HG03159 (cell line): ENCODE results near the gene RFX2.

Source experiments
- ATAC-seq: cut with Tn5 transposase; IDR thresholded peaks from one replicate; pipeline ENCODE4 v1.9.1; 2021; ENCODE audit warnings: mild to moderate bottlenecking, moderate library complexity; ENCODE audit not compliant: unreplicated experiment

The RFX2 gene

DNA sequence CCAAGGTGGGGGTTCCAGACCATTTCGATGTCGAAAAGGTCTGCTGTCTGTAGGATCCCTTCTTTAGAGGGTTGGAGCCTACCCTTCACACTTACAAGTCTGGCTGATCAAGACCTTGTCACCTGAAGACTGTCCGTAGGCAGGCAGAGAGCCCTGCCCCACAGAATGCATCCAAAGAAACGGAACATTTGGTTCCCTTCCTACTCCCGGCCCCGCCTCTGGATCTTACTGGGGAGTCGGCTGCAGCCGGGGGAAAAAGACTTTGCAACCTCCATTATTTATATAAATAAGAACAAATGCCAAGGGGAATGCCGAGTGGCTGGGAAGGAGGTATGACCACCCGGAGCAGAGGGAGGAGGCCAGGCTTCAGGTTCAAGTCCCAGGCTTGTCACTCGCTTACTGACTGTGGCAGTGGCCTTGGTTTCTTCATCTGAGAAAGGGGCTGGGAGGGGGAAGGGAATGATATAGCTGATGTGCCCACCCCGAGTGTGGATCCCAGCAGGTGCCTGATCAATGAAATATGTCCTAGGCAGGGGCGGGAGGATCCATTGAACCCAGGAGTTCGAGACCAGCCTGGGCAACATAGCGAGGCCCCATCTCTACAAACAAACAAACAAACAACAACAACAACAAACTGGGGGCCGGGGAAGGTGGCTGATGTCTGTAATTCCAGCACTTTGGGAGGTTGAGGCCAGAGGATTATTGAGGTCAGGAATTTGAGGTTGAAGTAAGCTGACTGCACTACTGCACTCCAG, 48.7 kb downstream of the RFX2 start:
- ATAC-seq: no peak

DNA sequence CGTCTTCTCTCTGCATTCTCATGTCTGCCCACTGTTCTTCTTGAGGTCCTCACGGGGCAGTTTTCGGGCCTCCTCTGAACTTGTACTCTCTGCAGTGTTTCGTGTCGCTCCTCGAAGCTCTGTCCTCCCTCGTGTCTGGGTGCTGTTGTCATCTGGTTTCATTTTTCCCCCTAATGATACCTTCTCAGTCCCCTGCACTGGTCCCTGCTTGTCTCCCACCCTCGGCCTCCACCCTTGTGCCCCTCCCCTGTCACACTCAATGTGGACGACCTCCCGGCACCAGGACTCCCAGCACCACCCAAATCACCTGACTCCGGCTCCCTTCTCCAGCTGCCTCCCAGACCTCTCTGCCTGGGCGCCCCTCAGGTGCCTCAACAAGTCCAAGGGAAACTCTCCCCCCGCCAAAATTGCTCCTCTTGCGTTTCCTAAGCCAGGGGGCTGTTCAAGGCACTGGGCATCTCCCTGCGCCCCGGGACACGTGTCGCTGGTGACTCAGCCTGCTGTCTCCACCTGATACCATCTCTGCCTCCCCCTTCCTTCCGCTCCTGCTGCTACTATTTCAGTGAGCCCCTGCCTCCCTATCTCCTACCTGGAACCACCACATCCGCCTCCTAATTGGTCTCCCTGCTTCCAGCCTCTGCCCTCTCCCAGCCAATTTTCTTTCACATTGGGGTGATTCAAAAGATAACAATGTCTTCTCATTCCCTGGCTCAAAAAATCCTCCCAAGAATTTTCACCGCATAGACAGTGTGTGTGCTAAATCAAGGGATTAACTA, 49.5 kb downstream of the RFX2 start:
- ATAC-seq: no peak

DNA sequence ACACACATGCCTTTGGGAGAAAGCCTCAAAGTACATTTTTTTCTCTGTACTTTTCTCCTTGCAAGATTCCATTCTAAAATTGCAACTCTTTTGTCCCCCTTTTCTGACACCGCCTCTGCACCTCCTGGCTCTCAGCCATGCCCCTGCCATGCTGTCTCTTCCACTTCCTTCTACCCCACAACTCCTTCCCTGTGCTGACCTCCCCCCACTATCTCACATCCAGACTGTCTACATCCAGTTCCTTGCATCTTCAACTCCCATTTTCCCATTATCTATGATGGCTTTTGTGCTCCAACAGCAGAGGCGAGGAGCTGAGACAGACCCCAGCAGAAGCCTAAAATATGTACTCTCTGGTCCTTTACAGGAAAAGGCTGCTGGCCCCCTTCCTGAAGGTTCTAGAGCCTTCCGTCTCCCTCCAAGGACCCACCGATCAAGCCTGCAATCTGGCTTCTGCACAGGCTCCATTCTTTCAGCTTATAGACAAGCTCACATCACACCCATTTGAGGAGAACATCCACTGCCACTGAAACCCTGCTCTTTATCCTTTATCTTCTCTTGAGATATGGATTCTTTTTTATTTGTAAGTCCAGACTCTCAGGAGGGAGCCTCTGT, 50.2 kb downstream of the RFX2 start:
- ATAC-seq: no peak

DNA sequence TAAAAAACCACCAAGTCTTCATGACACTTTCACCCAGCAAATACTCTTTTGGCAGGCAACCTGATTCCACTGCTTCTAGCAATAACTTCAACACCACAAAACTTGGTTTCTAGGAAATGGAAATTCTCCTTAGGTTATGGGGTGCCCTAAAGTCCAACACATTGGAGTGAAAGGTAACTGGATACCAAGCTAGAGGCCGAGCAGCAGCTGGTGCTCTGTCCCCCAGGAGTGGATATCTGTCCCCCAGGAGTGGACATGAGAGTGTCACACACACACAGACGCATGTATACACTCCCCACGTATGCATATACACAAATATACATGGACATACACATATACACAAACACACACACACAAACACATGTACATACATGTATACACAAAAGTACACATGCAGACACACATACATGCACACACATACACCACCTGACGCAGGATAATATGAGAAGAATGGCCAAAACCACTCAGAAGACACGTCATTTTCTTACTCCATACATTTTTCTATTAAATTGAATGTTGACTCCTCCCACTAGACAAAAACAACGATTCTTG, 50.8 kb downstream of the RFX2 start:
- ATAC-seq: no peak

DNA sequence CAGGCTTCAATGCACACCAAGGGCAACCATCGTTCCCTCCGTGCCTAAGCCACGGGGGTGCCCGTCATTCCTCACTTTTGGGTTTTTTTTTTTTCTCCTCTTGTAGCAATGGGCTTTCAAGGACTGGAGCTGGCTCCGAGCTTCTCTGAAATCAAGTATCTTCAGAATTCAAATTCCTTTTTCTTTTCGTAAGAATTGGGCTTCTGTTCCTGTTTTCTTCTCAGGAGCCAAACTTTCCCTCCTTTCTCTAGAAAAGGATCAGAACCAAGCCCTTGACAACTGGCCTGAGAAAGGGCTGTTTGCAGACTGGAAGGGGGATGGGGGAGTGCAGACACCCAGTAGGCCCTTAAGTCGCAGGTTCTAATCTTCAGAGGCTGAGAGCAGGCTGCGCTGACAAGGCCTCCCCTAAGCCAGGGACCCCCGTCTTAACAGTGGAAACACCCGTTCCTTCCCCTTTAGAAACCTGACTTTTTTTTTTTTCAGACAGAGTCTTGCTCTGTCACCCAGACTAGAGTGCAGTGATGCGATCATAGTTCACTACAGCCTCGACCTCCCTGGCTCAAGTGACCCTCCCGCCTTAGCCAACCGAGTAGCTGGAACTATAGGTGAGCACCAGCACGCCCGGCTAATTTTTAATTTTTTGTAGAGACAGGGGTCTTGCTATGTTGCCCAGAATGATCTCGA, 51.6 kb downstream of the RFX2 start:
- ATAC-seq: no peak

DNA sequence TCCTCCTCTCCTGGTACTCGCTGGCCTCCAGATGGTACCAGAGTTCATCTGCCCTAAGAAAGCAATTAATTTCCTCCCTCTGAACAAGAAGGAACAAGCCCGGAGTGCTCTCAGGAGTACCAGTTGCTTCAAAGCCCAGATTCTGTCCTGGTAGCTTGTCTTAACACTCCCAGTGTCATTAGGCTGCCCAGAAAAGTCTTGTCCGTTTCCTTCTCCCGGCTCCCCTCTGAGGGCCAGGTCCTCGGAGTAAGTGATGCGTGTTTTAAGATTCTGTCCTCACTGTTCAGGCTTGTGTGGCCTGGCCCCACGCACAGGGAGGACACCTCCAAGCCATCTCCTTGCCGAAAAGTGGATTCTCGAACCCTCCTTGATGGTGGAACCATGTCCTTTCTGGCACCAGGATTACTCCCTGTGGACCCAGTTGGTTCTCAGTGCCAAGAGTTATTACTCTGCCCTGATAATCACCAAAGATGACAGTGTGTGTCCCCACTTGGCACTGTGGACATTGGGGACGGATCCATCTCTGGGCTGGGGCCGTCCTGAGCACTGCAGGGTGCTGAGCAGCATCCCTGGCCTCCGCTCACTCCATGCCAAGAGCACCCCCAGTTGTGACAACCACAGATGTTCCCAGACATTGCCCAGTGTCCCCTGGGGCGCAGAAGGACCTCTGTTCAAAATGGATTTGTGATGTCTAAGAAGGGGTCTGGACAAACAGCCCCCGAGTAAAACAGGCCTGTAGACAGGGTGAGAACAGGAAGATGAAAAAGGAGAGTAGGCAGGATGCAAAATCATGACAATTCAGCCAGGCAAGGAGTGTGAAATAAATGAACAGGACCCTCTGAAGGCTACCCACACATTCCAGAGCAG, 52.4 kb downstream of the RFX2 start:
- ATAC-seq: no peak

GRCh38 chr19:6056801-6057650, 53.3 kb downstream of the RFX2 start:
- ATAC-seq: no peak

DNA sequence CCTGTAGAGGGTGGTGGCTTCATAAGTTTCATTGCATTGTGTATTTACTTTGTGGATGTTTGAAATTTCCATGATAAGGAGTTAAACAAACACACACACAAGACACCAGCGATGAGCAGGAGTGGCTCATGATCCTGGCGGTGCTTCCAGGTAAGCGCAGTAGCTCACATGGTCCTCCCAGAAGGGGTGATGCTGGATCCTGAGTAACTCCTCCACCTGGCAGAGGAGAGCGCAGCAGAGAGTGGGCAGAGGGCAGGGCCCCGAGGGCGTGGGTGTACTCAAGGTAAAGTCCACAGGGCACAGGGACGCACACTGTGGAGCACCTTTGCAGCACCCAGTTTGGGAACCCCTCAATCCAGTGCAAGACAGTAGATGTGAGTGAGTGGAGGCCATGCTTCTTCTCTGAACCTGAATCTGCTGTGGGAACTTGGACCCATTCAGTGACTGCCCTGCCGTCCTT, 54.0 kb downstream of the RFX2 start:
- ATAC-seq: no peak

DNA sequence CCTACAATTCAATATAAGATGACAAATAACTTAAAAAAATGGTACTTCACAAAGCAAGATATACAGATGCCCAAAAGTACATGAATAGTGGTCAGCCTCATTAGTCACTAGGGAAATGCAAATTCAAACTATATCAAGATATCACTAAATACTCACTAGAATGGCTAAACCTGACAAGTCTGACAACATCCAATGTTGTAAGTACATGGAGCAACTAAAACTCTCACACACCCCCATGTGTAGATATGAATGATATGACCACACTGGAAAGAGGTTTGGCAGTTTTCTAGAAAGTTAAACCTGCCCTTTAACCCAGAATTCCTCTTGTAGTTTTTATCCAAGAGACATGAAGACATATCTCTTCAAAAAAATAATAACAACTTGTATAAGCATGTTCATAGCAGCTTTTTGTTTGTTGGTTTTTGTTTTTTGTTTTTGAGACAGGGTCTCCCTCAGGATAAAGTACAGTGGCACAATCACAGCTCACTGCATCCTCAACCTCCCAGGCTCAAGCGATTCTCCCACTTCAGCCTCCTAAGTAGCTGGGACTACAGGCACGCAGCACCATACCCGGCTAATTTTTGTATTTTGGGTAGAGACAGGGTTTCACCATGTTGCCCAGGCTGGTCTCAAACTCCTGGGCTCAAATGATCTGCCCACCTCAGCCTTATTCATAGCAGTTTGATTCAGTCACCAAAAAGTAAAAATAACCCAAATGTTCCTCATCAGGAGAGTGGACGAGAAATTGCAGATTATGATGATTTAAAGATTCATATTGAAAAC, 55.1 kb downstream of the RFX2 start:
- ATAC-seq: no peak

DNA sequence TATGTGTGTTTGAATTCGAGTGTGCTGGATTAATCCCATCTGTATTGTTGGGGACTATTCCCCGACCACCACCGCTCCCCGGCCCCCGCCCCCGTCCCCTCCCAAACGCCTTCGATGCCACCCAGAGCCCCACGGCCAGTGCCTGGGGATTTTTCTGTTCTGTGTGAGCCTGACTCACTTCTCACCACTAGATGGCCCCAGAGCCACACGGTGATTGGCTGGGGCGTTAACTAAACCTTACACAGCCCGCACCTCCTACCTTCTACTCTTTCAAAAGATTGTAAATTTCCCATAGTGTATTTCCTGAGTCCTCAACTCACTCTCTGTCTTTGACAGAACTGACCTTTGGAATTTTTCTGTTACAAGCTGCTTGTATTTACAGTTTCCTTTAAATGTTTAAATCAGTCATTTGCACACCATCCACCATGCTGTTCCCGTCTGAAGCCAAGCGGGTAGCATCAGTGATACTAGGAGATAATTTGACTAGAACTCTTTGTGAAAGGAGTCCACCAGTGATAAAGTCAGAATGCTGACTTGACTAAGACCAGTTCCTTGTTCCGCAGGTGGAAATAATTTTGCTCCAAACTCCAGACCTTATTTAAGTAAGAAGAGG, 61.4 kb downstream of the RFX2 start:
- ATAC-seq: no peak

DNA sequence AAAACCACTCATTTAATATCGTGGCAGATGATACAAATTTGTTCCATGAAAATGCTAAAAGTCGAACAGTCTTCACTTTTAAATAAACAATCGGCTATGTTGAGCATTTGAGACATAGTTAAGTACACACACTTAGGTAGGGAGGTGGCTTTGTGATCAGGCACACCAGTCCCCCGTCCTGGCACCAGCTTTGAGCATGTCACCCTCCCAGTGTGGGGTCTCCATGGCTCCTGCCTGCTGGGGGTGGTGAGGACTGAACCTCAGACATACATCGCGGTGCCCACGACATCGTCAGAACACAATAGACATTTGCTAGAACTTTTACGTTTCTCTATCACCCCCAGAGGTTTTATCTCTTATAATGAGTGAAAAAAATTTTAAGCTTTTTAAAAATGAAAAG, 62.0 kb downstream of the RFX2 start:
- no peak for ATAC-seq

- no peak for ATAC-seq
Measured at GRCh38 chr19:6047741-6048251, 62.5 kb downstream of the RFX2 start.

GRCh38 chr19:6047256-6047655, 63.0 kb downstream of the RFX2 start:
- no peak for ATAC-seq

- no peak for ATAC-seq
Measured at GRCh38 chr19:6045108-6045507, 65.2 kb downstream of the RFX2 start.

DNA sequence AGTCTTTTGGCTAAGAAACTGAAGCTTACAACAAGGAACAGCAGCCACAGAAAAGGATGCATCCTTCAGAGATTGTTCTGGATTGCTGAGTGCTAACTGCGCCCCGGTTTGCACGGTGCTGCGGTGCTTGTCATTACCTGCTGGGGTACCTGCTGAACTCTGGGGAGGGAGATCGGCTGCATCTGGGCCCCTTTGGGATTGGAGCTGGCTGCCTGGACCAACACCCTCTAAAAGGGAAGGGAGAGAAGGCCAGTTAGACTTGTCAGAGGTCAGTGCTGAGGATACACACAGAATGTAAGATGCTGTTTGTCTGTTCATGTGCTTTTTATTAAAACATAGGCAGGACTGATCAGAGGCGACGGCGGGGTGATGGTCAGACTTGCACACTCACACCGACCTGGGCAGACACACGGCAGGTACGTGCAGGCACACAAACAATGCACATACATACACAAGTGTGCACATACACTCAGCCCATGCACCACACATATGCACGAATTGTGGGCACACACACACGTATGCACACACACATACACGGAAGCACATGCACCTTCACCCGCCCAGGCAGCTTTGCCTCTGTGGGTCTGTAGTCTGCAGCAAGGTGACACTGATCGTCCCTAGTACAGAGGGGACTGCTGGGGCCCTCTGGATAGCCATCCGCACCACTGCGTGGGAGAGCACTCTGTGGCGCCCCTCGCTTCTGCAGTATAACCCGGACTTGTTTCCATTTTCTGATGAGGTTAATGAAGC, 66.1 kb downstream of the RFX2 start:
- no peak for ATAC-seq

DNA sequence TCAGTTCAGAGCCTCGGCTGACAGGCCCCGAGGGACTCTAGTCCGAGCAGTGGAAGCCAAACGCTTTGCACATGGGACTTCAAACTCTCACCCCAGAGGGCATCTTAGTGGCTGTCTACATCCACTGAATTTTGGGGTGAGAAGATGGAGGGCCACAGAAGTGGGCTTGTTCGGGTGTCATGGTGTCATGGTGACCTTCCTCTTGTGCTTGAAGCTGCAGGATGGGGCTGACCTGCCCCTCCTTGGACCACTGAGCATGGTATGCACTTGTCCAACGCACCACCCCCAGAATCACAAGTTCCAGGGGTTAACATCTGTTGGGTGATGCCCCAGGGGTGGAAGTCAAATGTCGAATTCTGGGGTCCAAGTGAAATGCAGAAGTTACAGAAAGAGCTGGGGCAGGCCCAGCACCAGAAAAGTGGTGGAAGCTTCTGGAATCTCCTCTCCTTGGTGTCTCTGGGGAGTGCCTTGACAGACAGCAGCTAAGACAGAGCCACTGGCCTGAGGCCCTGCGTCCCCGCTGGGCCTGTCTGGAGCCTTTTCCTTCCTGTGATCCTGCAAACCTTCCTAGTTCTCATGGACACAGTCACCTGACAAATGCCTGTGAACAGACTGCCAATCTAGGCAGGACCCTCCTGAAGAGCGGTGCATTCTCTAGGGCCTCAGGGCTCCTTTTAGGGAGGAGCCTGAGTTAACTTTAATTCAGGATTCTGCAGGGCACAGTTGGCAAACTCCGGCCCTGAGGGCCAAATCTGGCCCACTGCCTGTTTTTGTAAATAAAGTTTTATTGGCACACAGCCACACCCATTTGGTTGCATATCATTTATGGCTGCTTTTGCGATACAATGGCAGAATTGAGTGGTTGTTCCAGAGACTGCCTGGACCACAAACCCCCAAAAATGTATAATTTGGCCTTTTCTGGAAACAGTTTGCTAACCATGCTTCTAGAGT, 67.2 kb downstream of the RFX2 start:
- ATAC-seq: no peak
